Panc1 (cell line): ENCODE results near the gene DGAT2. TPM values are rescaled to one million over a fixed set of nuclear protein-coding genes. Genes with fewer than 3 reads are reported as not detected.
A peak's percentile ranks its signal among the peaks of the same experiment; 100 is the strongest.

ENCODE experiments used
- ATAC-seq: fragments of 200-7000 bp; cut with Tn5 transposase; 2 replicates; pipeline ENCODE4 v1.9.1; 2020; ENCODE audit warnings: mild to moderate bottlenecking, moderate library complexity
- BruUV-seq: library from RNA; stranded (reverse); fragments of 400-500 nt; replicated peaks from 2 replicates; lab custom pipeline; 2021; lab: Mats Ljungman, UMichigan
- CTCF ChIA-PET: fragments of 300-600 bp; sonication (Branson Sonifier 250); formaldehyde crosslinking; loops from one replicate; lab custom pipeline; 2022; ENCODE audit warnings: antibody characterized with exemption; lab: Charles Lee
- POLR2A ChIA-PET: fragments of 300-600 bp; sonication (Branson Sonifier 250); formaldehyde crosslinking; loops from one replicate; lab custom pipeline; 2022; ENCODE audit warnings: antibody characterized with exemption; lab: Charles Lee
- DNase-seq: peaks from one replicate; pipeline ENCODE4 v3.0.0-alpha.2; 2010; ENCODE audit warnings: low read depth, low spot score
- H3K27ac ChIP-seq: 2 replicates; pipeline ENCODE4 v1.5.1; 2011; ENCODE audit warnings: mild to moderate bottlenecking, low read length, inconsistent platforms
- H3K27me3 ChIP-seq: fragments of 200-500 bp; sonication (Bioruptor generic); 2 replicates; pipeline ENCODE4 v1.6.0; 2014; ENCODE audit warnings: low read length, inconsistent platforms; ENCODE audit not compliant: control insufficient read depth, insufficient read depth
- H3K36me3 ChIP-seq: fragments of 200-500 bp; sonication (Bioruptor generic); 2 replicates; pipeline ENCODE4 v1.5.1; 2014; ENCODE audit warnings: inconsistent platforms, mild to moderate bottlenecking, low read length, moderate library complexity; ENCODE audit not compliant: control insufficient read depth, insufficient read depth
- H3K4me1 ChIP-seq: 2 replicates; pipeline ENCODE4 v1.5.1; 2011; ENCODE audit warnings: inconsistent platforms, mild to moderate bottlenecking, low read length, moderate library complexity; ENCODE audit not compliant: control insufficient read depth, insufficient read depth
- H3K4me3 ChIP-seq, 2 experiments: 2 replicates each; pipeline ENCODE4 v1.5.1; 2011 to 2012; ENCODE audit warnings: low read depth in 2 of 2, low read length in 2 of 2, mild to moderate bottlenecking in 2 of 2, inconsistent platforms in 1 of 2, moderate library complexity in 1 of 2
- H3K9me3 ChIP-seq: fragments of 200-500 bp; sonication (Bioruptor generic); 2 replicates; pipeline ENCODE4 v1.5.1; 2014; ENCODE audit warnings: low read depth, mild to moderate bottlenecking, inconsistent platforms, low read length, moderate library complexity; ENCODE audit not compliant: control insufficient read depth, insufficient read depth
- POLR2AphosphoS5 ChIP-seq: IDR thresholded peaks from 2 replicates; pipeline ENCODE4 v1.6.1; 2012; ENCODE audit warnings: mild to moderate bottlenecking, low read depth, low read length, moderate library complexity
- SIN3A ChIP-seq: IDR thresholded peaks from 2 replicates; pipeline ENCODE4 v1.6.1; 2012; ENCODE audit warnings: low read depth, mild to moderate bottlenecking, low read length, moderate library complexity, borderline replicate concordance; ENCODE audit not compliant: insufficient read depth
- TCF7L2 ChIP-seq: IDR thresholded peaks from 2 replicates; pipeline ENCODE4 v1.6.1; 2011; ENCODE audit warnings: mild to moderate bottlenecking, low read depth, low read length, inconsistent platforms
- in situ Hi-C: cut with HindIII; loops from 2 replicates; pipeline ENCODE4 v1.10.0; 2016; ENCODE audit warnings: low sequenced_read_pairs, low pct_unique_long_range_greater_than_20kb
- intact Hi-C: fragments of 100-400 bp; cut with micrococcal nuclease; formaldehyde crosslinking; loops from one replicate; pipeline ENCODE4 v1.10.0; 2022; ENCODE audit not compliant: unreplicated experiment
- total RNA-seq: library from RNA; stranded (reverse); gene quantifications from one replicate; pipeline ENCODE4 v1.2.1, GENCODE V29; 2021; ENCODE audit not compliant: unreplicated experiment
- TF ChIP-seq, protein P1 (sequence below): fragments of 450-650 bp; IDR thresholded peaks from 2 replicates; pipeline ENCODE4 v1.5.1; 2017; ENCODE audit warnings: mild to moderate bottlenecking
- TF ChIP-seq, protein P2 (sequence below), 2 experiments: IDR thresholded peaks; 2 replicates each; pipeline ENCODE4 v1.6.1; 2011 to 2012; ENCODE audit warnings: low read depth in 2 of 2, control low read depth in 1 of 2, low read length in 1 of 2, mild to moderate bottlenecking in 1 of 2, moderate library complexity in 1 of 2; ENCODE audit not compliant: insufficient read depth in 1 of 2

Gene DGAT2
- total RNA-seq, 1 experiment from 2014 or later: 19.2 TPM

DNA sequence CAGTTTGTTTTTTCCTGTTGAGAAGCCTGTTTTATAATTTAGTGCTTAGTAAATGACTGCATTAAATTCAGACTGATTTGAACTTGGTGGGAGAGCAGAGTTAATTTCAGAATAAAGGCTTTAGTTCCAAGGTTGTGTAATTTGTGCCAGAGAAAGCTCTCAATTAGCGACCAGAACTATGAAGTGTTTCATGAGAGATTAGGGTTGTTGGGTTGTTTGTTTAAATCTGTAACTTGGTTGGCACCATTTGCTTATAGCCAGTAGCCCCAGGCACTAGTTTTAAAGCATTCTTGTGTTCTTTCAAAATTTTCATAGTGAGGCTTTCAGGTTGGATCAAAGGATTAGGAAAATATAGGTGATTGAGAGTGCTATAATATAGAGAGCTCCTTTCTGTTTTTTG, 71.9 kb downstream of the DGAT2 start:
- H3K27ac ChIP-seq: no peak overlapping the region
- in situ Hi-C loops (no loop called here), intact Hi-C loops (no loop called here)
- no peaks in the 10 kb centered on the region for H3K27me3 ChIP-seq
- no peaks in the 10 kb centered on the region for H3K36me3 ChIP-seq
- peaks cover 12% of the 10 kb centered on the region for H3K4me1 ChIP-seq
- ChIA-PET POLR2A (no interaction called here), CTCF (no interaction called here)
- H3K9me3 ChIP-seq: no peaks in the 10 kb centered on the region
- ATAC-seq (no peak), DNase-seq (no peak)
- TF ChIP-seq SIN3A (no peak), TCF7L2 (no peak)
- H3K4me3 ChIP-seq: no peak overlapping the region
- BruUV-seq: TSS peak; percentile 18

DNA sequence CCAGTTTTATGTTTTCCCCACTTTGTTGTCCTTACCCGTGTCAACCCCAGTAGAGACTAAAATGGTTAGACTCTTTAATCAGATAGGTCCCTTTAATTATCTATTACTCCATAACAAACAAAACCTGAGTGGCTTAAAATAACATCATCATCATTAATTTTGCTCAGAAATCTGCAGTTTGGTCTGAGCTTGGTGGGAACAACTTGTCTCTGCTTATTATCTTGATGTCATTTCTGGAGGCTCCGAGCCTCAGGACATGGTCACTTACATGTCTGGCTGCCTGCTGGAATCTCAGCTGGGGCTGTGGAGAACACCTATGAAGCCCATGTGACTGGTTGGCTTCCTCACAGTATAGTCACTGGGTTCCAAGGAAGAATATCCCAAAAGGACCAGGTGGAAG, 73.2 kb downstream of the DGAT2 start:
- Histone ChIP-seq H3K27ac (no peak overlapping the region), H3K27me3 (no peaks in the 10 kb centered on the region), H3K4me3 (no peak overlapping the region), H3K4me1 (peaks cover 12% of the 10 kb centered on the region), H3K9me3 (no peaks in the 10 kb centered on the region), H3K36me3 (no peaks in the 10 kb centered on the region)
- intact Hi-C loops: no loop called here
- no TSS peak for BruUV-seq
- in situ Hi-C loops: no loop called here
- ChIA-PET POLR2A (no interaction called here), CTCF (interaction anchor here (0.6 kb wide), 1 partner anchor 26 kb away, joined by 3 read pairs; no protein-coding TSS in a partner anchor)
- TF ChIP-seq TCF7L2 (no peak), SIN3A (no peak), POLR2AphosphoS5 (no peak)
- TF ChIP-seq, protein P1, sequence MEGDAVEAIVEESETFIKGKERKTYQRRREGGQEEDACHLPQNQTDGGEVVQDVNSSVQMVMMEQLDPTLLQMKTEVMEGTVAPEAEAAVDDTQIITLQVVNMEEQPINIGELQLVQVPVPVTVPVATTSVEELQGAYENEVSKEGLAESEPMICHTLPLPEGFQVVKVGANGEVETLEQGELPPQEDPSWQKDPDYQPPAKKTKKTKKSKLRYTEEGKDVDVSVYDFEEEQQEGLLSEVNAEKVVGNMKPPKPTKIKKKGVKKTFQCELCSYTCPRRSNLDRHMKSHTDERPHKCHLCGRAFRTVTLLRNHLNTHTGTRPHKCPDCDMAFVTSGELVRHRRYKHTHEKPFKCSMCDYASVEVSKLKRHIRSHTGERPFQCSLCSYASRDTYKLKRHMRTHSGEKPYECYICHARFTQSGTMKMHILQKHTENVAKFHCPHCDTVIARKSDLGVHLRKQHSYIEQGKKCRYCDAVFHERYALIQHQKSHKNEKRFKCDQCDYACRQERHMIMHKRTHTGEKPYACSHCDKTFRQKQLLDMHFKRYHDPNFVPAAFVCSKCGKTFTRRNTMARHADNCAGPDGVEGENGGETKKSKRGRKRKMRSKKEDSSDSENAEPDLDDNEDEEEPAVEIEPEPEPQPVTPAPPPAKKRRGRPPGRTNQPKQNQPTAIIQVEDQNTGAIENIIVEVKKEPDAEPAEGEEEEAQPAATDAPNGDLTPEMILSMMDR: no peak
- TF ChIP-seq, protein P2, sequence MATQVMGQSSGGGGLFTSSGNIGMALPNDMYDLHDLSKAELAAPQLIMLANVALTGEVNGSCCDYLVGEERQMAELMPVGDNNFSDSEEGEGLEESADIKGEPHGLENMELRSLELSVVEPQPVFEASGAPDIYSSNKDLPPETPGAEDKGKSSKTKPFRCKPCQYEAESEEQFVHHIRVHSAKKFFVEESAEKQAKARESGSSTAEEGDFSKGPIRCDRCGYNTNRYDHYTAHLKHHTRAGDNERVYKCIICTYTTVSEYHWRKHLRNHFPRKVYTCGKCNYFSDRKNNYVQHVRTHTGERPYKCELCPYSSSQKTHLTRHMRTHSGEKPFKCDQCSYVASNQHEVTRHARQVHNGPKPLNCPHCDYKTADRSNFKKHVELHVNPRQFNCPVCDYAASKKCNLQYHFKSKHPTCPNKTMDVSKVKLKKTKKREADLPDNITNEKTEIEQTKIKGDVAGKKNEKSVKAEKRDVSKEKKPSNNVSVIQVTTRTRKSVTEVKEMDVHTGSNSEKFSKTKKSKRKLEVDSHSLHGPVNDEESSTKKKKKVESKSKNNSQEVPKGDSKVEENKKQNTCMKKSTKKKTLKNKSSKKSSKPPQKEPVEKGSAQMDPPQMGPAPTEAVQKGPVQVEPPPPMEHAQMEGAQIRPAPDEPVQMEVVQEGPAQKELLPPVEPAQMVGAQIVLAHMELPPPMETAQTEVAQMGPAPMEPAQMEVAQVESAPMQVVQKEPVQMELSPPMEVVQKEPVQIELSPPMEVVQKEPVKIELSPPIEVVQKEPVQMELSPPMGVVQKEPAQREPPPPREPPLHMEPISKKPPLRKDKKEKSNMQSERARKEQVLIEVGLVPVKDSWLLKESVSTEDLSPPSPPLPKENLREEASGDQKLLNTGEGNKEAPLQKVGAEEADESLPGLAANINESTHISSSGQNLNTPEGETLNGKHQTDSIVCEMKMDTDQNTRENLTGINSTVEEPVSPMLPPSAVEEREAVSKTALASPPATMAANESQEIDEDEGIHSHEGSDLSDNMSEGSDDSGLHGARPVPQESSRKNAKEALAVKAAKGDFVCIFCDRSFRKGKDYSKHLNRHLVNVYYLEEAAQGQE (IDR thresholded peaks at IDR 0.05; ENCODE audit: insufficient read depth in 1 of 2, low read depth in 2 of 2, low read length in 1 of 2): no peak
- ATAC-seq (no peak), DNase-seq (no peak)

DNA sequence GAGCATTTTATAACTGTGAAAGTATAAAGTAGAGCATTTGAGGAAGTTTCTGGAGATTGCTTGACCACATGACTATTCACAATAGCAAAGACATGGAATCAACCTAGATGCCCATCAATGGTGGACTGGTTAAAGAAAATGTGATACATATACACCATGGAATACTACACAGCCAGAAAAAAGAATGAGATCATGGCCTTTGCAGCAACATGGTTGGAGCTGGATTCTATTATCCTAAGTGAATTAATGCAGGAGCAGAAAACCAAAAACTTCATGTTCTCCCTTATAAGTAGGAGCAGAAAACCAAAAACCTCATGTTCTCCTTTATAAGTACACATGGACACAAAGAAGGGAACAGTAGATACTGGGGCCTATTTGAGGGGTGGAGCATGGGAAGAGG, 76.7 kb downstream of the DGAT2 start:
- in situ Hi-C loops (no loop called here), intact Hi-C loops (no loop called here)
- no peak for TF ChIP-seq TCF7L2
- TF ChIP-seq, protein P1: no peak
- TF ChIP-seq POLR2AphosphoS5: no peak
- TF ChIP-seq SIN3A: no peak
- TF ChIP-seq, protein P2 (IDR thresholded peaks at IDR 0.05; ENCODE audit: insufficient read depth in 1 of 2, low read depth in 2 of 2, low read length in 1 of 2): no peak
- DNase-seq (no peak), ATAC-seq (no peak)
- Histone ChIP-seq H3K36me3 (no peaks in the 10 kb centered on the region), H3K27ac (no peak overlapping the region), H3K4me3 (no peak overlapping the region), H3K9me3 (no peaks in the 10 kb centered on the region), H3K4me1 (peaks cover 6% of the 10 kb centered on the region), H3K27me3 (no peaks in the 10 kb centered on the region)
- POLR2A ChIA-PET: no interaction called here
- BruUV-seq: no TSS peak
- CTCF ChIA-PET: interaction anchor here (0.7 kb wide), 1 partner anchor 20 kb away, joined by 4 read pairs; no protein-coding TSS in a partner anchor
